Spleen (tissue), 7 donors: Measurements from ENCODE around the gene SSU72.

ENCODE experiments used
- CTCF ChIP-seq, 11 experiments: fragments of 200-600 bp in 7 of 11; fragments of 450-650 bp in 4 of 11; sonication (generic) in 4 of 11; IDR thresholded peaks in 8 of 11; conservative IDR thresholded peaks in 3 of 11; 1 replicate in 7 of 11; 2 replicates in 4 of 11; pipeline versions ENCODE4 v1.4.0 to v1.8.0; 2016 to 2021; ENCODE audit warnings: antibody characterized with exemption in 11 of 11, inconsistent platforms in 4 of 11, mild to moderate bottlenecking in 1 of 11
- POLR2A ChIP-seq, 3 donors: fragments of 450-650 bp; IDR thresholded peaks; one replicate each; pipeline ENCODE4 v1.5.1; 2017; ENCODE audit warnings: antibody characterized with exemption in 3 of 3, mild to moderate bottlenecking in 1 of 3
- POLR2AphosphoS5 ChIP-seq, 3 donors: sonication (generic); formaldehyde crosslinking; IDR thresholded peaks; one replicate each; pipeline ENCODE4 v1.5.1; 2017; ENCODE audit warnings: antibody characterized with exemption in 3 of 3
- donor health status: DM: no; HTN: no; CAD: no; lungs with moderate emphysema.
- donor health status: DM: no; HTN: no; CAD: no.
- donor health status: DM: no; HTN: no; CAD: no.

- TF ChIP-seq CTCF (IDR thresholded peaks at IDR 0.05 in 8 of 11, conservative IDR thresholded peaks at IDR 0.05 in 3 of 11) (no peak), POLR2A (IDR thresholded peaks at IDR 0.05) (no peak), POLR2AphosphoS5 (IDR thresholded peaks at IDR 0.05) (no peak)
Observed at GRCh38 chr1:1602304-1602967, 27.8 kb upstream of the SSU72 start.
